Amniotic epithelial cell (primary cell): Measurements from ENCODE around the gene GPR152.

Source experiments
- DNase-seq: peaks from one replicate; pipeline ENCODE4 v3.0.0-alpha.2; 2010; ENCODE audit warnings: low read depth

GPR152 gene

GRCh38 chr11:67452141-67452952 is at the start of gene GPR152:
TSS of gene GPR152 (minus strand) at chr11:67452729. CDS start at chr11:67452724, 5 bp downstream.
- no peak for DNase-seq

GRCh38 chr11:67501854-67502253 is 49.3 kb upstream of the GPR152 start:
- DNase-seq: no peak

GRCh38 chr11:67500831-67501715 is 48.5 kb upstream of the GPR152 start:
- no peak for DNase-seq

- no peak for DNase-seq
Measured at GRCh38 chr11:67500484-67500821, 47.9 kb upstream of the GPR152 start.

GRCh38 chr11:67499808-67500483 is 47.4 kb upstream of the GPR152 start:
- no peak for DNase-seq

GRCh38 chr11:67498544-67498972 is 46.0 kb upstream of the GPR152 start:
- DNase-seq: no peak

- no peak for DNase-seq
Measured at GRCh38 chr11:67497656-67498291, 45.2 kb upstream of the GPR152 start.

- no peak for DNase-seq
Measured at GRCh38 chr11:67496113-67496512, 43.6 kb upstream of the GPR152 start.

GRCh38 chr11:67495234-67496005 is 42.9 kb upstream of the GPR152 start:
- no peak for DNase-seq

- DNase-seq: no peak
Measured at GRCh38 chr11:67494371-67495233, 42.1 kb upstream of the GPR152 start.

- DNase-seq: no peak
Measured at GRCh38 chr11:67493548-67494370, 41.2 kb upstream of the GPR152 start.

- no peak for DNase-seq
Measured at GRCh38 chr11:67492801-67493547, 40.4 kb upstream of the GPR152 start.

- DNase-seq: no peak
Measured at GRCh38 chr11:67492069-67492727, 39.7 kb upstream of the GPR152 start.

- no peak for DNase-seq
Measured at GRCh38 chr11:67491276-67492068, 38.9 kb upstream of the GPR152 start.

- no peak for DNase-seq
Measured at GRCh38 chr11:67490727-67491065, 38.2 kb upstream of the GPR152 start.

GRCh38 chr11:67489885-67490726 is 37.6 kb upstream of the GPR152 start:
- no peak for DNase-seq
